H1 (cell line): ENCODE measurements around the gene MS4A8.

ENCODE experiments used
- ATF3 ChIP-seq: IDR thresholded peaks from 2 replicates; pipeline ENCODE4 v1.6.1; 2011; ENCODE audit warnings: low read depth, mild to moderate bottlenecking, low read length; ENCODE audit not compliant: insufficient read depth
- BRCA1 ChIP-seq: IDR thresholded peaks from 2 replicates; pipeline ENCODE4 v1.6.1; 2012; ENCODE audit warnings: low read depth, low read length, improper control_type of control experiment
- CEBPB ChIP-seq: IDR thresholded peaks from 2 replicates; pipeline ENCODE4 v1.6.1; 2012; ENCODE audit warnings: low read depth, low read length
- CTCF ChIP-seq, 3 experiments: IDR thresholded peaks; 1 replicate in 2 of 3; 2 replicates in 1 of 3; pipeline versions ENCODE4 v1.5.1 to v1.6.1; 2011; ENCODE audit warnings: low read length in 3 of 3, mild to moderate bottlenecking in 3 of 3, inconsistent platforms in 2 of 3, low read depth in 1 of 3, moderate library complexity in 1 of 3; ENCODE audit not compliant: insufficient read depth in 1 of 3; ENCODE audit errors: control extremely low read depth in 1 of 3
- EP300 ChIP-seq, 2 experiments: IDR thresholded peaks; 1 replicate in 1 of 2; 2 replicates in 1 of 2; pipeline ENCODE4 v1.6.1; 2011 to 2012; ENCODE audit warnings: low read depth in 2 of 2, low read length in 2 of 2, mild to moderate bottlenecking in 2 of 2, borderline replicate concordance in 1 of 2, inconsistent platforms in 1 of 2, moderate library complexity in 1 of 2
- POLR2A ChIP-seq, 2 experiments: IDR thresholded peaks; 1 replicate in 1 of 2; 2 replicates in 1 of 2; pipeline ENCODE4 v1.6.1; 2011; ENCODE audit warnings: low read depth in 2 of 2, low read length in 2 of 2, mild to moderate bottlenecking in 2 of 2; ENCODE audit errors: control extremely low read depth in 1 of 2
- TAF1 ChIP-seq: IDR thresholded peaks from 2 replicates; pipeline ENCODE4 v1.6.1; 2011; ENCODE audit warnings: mild to moderate bottlenecking, low read depth, low read length

- TF ChIP-seq CTCF (IDR thresholded peaks at IDR 0.05; ENCODE audit: control extremely low read depth in 1 of 3, insufficient read depth in 1 of 3, low read depth in 1 of 3, low read length in 3 of 3) = no peak
- no peak for TF ChIP-seq POLR2A (IDR thresholded peaks at IDR 0.05; ENCODE audit: control extremely low read depth in 1 of 2, low read depth in 2 of 2, low read length in 2 of 2)
- no peak for TF ChIP-seq CEBPB
- no peak for TF ChIP-seq BRCA1
- TF ChIP-seq ATF3 = no peak
- TF ChIP-seq TAF1 = no peak
- TF ChIP-seq EP300 (IDR thresholded peaks at IDR 0.05; ENCODE audit: borderline replicate concordance in 1 of 2, low read depth in 2 of 2, low read length in 2 of 2) = no peak
Measured at GRCh38 chr11:60761436-60762190, 62.2 kb downstream of the MS4A8 start.
